ENCODE data around the gene DUSP5.

DNA sequence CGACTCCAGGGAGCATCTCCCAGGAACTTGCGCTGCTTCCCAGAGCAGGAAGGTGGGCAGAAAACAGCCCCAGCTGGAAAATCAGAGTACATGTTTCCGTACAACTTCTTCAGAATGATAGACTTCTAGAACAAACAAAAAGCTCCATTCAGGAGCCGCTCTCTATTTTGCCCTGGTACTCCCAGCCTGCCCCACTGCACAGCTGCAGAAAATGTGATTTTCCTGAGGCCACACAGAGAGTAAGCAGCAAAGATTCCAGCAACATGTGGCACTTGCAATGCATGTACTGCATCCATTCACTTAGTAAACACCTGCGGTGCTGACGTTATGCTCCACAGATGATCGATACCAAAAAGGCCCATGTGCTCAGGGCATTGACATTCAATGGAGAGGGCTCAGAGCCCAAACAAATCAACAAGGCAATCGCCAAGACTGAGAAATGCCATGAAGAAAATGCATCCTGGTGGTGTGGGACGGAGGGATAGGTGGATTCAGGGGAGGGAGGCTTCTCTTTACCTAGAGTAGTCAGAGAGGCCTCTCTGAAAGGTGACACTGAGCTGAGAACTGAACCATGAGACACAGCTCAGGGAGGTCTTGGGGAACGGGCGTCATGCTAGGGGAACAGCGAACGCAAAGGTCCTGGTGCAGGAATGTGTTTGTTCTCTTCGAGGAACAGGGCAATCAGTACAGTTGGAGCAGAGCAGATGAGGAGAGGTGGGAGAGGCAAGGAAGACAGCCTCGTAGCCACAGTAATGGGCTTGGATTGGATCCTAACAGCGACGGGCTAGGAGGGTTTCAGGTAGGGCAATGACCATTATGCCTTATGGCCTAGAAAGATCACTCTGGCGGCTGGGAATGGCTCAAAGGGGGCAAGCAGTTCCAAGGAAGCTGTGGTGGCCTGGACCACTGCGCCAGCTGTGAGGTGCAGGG lies 35.3 kb upstream of the DUSP5 start:
- TF ChIP-seq POLR2A (IDR thresholded peaks at IDR 0.05; ENCODE audit: low read length) (no peak), GATA1 (IDR thresholded peaks at IDR 0.05; ENCODE audit: low read depth, low read length) (no peak)
